GM10248 (cell line): ENCODE results near the gene SLC25A34.

Experiments used
- CTCF ChIA-PET: fragments of 300-600 bp; sonication (Branson Sonifier 250); formaldehyde crosslinking; extraction: SDS; loops from one replicate; lab custom pipeline; 2021; ENCODE audit warnings: antibody characterized with exemption; lab: Yijun Ruan, JAX
- POLR2A ChIA-PET: fragments of 350-650 bp; sonication (Branson Sonifier 250); formaldehyde crosslinking; extraction: SDS; loops from one replicate; lab custom pipeline; 2020; ENCODE audit warnings: antibody characterized with exemption; lab: Yijun Ruan, JAX
- DNase-seq: peaks from one replicate; pipeline ENCODE4 v3.0.0; 2012; ENCODE audit errors: extremely low spot score
- TF ChIP-seq, protein P1 (sequence below): IDR thresholded peaks from 2 replicates; pipeline ENCODE4 v1.5.1; 2012; ENCODE audit warnings: mild to moderate bottlenecking, low read depth; ENCODE audit errors: extremely low read depth, missing control alignments, control extremely low read depth

Gene SLC25A34

DNA sequence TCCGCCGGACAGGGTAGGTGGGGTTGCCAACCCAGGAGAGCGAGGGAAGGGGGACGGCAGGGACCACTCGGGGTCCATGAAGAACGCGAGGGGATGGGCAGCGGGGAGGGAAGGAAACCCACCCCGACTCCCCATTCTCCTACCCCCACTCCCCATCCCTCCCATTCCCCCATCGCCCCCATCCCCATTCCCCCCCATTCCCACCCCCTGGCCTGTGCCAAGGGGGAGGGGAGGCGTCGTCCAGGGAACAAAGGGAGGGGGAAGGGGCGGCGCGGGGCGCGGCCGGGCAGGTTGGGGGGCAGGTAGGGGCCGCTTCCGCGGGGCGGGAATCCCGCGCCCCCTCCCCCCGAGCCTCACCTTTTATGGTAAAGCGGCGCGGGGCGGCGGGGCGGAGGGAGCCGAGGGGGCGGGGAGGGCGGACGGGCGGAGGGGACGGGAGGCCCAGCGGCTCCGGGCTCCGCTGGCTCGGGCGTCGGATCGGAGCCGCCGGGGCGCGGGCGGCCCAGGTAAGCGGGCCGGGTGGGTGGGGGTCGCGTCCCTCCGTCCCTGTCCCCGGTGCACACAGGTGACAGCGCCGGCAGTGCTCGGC lies 22.4 kb downstream of the SLC25A34 start, which contains the start of gene FBLIM1:
FBLIM1 (plus strand) TSS at position 453 of the 589 bp plus-strand sequence. CDS start 6,189 bp downstream, outside the sequence.
- POLR2A ChIA-PET: no interaction called here
- CTCF ChIA-PET: no interaction called here

DNA sequence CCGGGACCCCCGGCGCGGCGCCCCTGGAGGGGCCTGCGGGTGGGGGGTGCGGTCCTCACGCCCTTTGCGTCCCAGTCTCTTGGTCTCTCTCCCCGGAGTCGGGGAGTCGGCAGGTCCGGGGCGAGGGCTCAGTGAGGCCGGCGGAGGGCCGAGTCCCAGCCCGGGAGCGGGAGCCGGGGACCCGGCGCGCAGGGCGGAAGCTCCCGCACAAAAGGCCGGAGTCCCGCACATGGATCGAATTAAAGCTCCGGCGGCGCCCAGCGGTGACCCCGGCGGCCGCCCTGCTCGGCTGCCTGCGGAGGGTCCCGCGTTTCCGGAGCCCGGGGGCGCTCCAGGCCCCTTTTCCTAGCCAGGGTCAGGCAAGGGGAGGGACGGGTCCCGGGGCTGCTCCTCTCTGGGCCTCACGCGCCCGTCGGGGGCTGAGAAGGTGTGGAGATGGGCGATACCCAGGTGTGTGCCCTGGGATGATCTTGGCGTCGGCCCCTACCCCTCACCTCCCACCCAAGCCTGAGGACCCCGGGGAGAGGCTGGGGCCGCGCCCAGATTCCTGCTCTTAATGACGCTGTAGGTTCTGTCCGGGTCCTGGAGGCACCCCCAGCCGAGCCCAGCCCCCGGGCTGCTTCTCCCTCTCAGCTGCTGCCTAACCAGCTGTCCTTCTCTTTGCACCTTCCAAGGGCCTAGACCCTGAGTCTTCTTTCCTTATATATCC lies 23.0 kb downstream of the SLC25A34 start:
- TF ChIP-seq, protein P1, sequence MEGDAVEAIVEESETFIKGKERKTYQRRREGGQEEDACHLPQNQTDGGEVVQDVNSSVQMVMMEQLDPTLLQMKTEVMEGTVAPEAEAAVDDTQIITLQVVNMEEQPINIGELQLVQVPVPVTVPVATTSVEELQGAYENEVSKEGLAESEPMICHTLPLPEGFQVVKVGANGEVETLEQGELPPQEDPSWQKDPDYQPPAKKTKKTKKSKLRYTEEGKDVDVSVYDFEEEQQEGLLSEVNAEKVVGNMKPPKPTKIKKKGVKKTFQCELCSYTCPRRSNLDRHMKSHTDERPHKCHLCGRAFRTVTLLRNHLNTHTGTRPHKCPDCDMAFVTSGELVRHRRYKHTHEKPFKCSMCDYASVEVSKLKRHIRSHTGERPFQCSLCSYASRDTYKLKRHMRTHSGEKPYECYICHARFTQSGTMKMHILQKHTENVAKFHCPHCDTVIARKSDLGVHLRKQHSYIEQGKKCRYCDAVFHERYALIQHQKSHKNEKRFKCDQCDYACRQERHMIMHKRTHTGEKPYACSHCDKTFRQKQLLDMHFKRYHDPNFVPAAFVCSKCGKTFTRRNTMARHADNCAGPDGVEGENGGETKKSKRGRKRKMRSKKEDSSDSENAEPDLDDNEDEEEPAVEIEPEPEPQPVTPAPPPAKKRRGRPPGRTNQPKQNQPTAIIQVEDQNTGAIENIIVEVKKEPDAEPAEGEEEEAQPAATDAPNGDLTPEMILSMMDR: no peak
- CTCF ChIA-PET: no interaction called here
- no peak for DNase-seq
- POLR2A ChIA-PET: no interaction called here

More for the DNA sequence above, 22.4 kb downstream of the SLC25A34 start, which contains the start of gene FBLIM1:
- TF ChIP-seq, protein P1: no peak
- no peak for DNase-seq

- CTCF ChIA-PET: interaction anchor here (0.6 kb wide), 1 partner anchor 988 kb away, joined by 3 read pairs; no protein-coding TSS in a partner anchor
Measured at GRCh38 chr1:15760520-15761211, 24.6 kb downstream of the SLC25A34 start.

DNA sequence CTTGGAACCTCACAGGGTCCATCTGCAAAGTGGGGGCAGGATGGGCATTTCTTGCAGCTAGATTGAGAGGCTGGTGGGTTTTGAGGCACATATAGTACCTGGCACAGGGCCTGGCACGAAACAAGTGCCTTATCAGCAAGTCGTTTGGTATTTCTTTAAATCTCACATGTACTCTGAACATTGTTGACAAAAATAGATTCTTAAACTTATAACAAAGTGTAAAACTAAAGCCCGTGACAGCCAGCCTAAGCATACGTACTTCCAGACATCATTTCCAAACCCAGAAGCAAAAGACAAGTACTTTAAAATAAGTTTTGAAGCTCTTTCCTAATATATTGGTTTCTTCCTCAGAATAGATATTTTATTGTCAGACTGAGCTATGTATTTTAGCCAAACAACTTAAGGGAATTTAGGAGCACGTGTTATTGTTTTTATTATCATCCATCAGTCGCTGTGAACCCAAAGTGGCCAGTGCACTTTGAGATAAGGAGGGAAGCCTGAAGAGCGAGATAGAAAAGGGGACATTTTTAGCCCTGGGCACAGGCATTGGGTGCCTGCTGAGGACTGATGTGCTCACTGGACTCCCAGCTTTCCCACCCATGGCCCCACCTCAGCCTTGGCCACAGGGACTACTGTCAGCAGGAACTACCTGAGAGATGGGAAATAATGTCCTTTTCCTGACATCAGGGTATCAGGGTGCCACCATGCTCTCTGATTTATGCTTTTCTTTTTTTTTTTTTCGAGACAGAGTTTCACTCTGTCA lies 25.5 kb downstream of the SLC25A34 start:
- TF ChIP-seq, protein P1: no peak
- DNase-seq: no peak
- POLR2A ChIA-PET: no interaction called here
- CTCF ChIA-PET: interaction anchor here (0.6 kb wide), 1 partner anchor 989 kb away, joined by 3 read pairs; no protein-coding TSS in a partner anchor

More at GRCh38 chr1:15760520-15761211, 24.6 kb downstream of the SLC25A34 start:
- TF ChIP-seq, protein P1: no peak
- POLR2A ChIA-PET: interaction anchor here (0.6 kb wide), 2 partner anchors 29 to 716 kb away, joined by 3 read pairs; no protein-coding TSS in a partner anchor
- DNase-seq: no peak

DNA sequence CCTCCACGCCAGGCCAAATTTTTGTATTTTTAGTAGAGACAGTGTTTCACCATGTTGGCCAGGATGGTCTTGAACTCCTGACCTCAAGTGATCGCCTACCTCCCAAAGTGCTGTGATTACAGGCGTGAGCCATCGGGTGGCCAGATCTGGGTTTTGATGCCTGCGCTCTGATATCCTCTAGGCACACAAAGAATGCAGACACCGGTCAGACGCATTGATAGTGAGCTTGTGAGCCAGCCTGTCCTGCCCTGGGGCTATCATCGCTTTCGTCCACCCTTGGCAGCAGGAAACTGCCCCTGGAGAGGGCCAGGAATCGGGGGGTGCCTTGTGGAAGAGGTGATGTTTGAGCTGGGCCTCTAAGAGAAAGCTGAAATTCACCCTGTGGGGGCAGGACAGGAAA lies 26.5 kb downstream of the SLC25A34 start:
- ChIA-PET CTCF (no interaction called here), POLR2A (no interaction called here)
- TF ChIP-seq, protein P1: no peak
- no peak for DNase-seq
